ENCODE data around the gene CDH13.
A peak's percentile ranks its signal among the peaks of the same experiment; 100 is the strongest.

Gene CDH13

GRCh38 chr16:83802554-83803205 lies 1175.9 kb downstream of the CDH13 start:
- DNase-seq, result no peak

- DNase-seq, result no peak
Observed at GRCh38 chr16:83803811-83804210, 1177.0 kb downstream of the CDH13 start.

GRCh38 chr16:83804366-83804765 lies 1177.6 kb downstream of the CDH13 start:
- DNase-seq, result no peak

- DNase-seq, result no peak
Observed at GRCh38 chr16:83806036-83806435, 1179.3 kb downstream of the CDH13 start.

GRCh38 chr16:83806731-83807130 lies 1180.0 kb downstream of the CDH13 start:
- DNase-seq, result no peak

GRCh38 chr16:83807327-83807709 lies 1180.5 kb downstream of the CDH13 start:
- no peak for DNase-seq

- DNase-seq, result peak; percentile 5 to 83
Observed at GRCh38 chr16:83807710-83808572, 1181.2 kb downstream of the CDH13 start, which contains the start of gene HSBP1. TSS of gene HSBP1 (plus strand) at chr16:83807978. CDS start at chr16:83808077, 99 bp downstream.

GRCh38 chr16:83808573-83809014 lies 1181.8 kb downstream of the CDH13 start:
- no peak for DNase-seq

- DNase-seq, result no peak
Observed at GRCh38 chr16:83809092-83809491, 1182.3 kb downstream of the CDH13 start.

- DNase-seq, result no peak
Observed at GRCh38 chr16:83810901-83811300, 1184.1 kb downstream of the CDH13 start.

GRCh38 chr16:83813823-83814658 lies 1187.3 kb downstream of the CDH13 start:
- no peak for DNase-seq

GRCh38 chr16:83814659-83814985 lies 1187.9 kb downstream of the CDH13 start:
- DNase-seq, result no peak

GRCh38 chr16:83817022-83817421 lies 1190.3 kb downstream of the CDH13 start:
- DNase-seq, result no peak

GRCh38 chr16:83818276-83818675 lies 1191.5 kb downstream of the CDH13 start:
- DNase-seq, result no peak

- DNase-seq, result no peak
Observed at GRCh38 chr16:83819361-83819760, 1192.6 kb downstream of the CDH13 start.

- DNase-seq, result peak; percentile 3 to 59
Observed at GRCh38 chr16:83826146-83826913, 1199.6 kb downstream of the CDH13 start.

GRCh38 chr16:83830091-83830768 lies 1203.5 kb downstream of the CDH13 start:
- no peak for DNase-seq

GRCh38 chr16:83830769-83831455 lies 1204.1 kb downstream of the CDH13 start:
- DNase-seq, result no peak

- DNase-seq, result no peak
Observed at GRCh38 chr16:83831456-83831987, 1204.8 kb downstream of the CDH13 start.

GRCh38 chr16:83833921-83834320 lies 1207.2 kb downstream of the CDH13 start:
- no peak for DNase-seq
